HG03457 (cell line): Measurements from ENCODE around the gene DICER1.

Experiments used
- ATAC-seq: cut with Tn5 transposase; IDR thresholded peaks from one replicate; pipeline ENCODE4 v1.9.1; 2021; ENCODE audit warnings: moderate number of reproducible peaks; ENCODE audit not compliant: unreplicated experiment

The DICER1 gene

DNA sequence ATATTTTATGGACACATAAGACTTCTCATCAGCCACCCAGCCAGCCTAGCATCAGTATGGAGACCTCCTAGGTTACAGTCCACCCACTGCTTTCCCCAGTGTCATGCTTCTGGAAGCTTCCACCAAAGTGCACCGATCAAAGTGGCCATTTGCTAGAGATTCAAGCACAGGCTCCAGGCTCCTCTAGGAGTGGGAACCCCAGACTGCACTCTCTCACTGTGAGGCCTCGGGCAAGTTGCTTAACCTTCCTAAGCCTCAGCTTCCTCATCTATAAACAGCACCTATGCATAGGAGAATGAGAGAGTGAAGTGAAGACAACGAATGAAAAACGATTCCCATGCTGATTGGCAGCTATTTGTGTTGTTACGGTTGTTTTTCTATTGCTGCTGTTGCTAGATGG is 94.4 kb downstream of the DICER1 start:
- no peak for ATAC-seq

DNA sequence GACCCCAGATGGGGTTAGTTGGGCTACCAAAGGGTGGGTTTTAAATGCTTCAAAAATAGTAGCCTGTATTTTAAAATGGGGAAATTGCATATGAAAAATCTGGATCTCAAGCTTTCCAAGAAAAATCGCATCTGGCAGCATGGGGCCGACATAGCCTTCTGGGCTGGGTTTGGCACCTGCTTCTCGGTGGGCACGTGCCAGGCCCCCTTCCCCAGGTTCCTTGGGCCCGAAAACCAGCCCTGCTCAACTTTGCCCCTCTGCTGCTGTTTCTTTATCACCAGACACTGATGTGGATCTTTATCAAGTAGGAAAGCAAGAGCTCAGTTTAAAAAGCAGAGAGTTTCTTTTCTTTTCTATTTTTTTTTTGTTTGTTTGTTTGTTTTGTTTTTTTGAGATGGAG is 95.1 kb downstream of the DICER1 start:
- no peak for ATAC-seq

DNA sequence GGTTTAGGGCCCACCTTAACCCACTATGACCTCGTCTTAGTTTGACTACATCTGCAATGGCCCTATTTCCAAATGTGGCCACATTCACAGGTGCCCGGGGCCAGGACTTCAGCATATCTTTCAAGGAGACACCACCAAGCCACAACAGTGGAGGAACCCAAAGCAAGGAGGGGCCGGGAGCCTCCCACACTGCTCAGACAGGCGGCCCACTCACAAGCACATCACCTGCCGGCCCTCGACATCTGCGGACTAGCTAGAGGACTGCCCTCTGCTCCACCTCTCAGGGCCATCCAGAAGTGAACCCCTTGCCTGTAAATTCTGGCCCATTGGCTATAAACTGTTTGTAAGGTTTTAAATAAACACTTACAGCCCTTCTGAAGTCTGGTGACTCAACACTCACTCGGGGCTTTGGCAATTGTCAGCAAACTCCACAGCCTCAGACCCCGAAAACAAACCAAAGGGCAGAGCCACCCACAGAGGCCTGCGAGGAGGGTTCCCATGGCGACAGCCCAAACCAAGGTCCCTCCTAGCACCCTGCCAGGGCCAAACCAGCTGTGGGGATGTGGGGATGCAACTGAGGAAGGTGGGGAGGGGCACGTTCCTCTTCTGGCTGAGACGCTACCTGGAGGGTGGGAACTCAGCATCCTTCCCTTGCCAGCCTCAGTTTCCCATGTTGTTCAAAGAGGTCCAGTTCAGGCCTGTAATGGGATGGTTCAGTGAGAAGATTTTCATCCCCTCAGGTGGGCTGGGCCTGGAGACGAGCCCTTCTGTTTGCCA is 95.8 kb downstream of the DICER1 start:
- ATAC-seq, result no peak

DNA sequence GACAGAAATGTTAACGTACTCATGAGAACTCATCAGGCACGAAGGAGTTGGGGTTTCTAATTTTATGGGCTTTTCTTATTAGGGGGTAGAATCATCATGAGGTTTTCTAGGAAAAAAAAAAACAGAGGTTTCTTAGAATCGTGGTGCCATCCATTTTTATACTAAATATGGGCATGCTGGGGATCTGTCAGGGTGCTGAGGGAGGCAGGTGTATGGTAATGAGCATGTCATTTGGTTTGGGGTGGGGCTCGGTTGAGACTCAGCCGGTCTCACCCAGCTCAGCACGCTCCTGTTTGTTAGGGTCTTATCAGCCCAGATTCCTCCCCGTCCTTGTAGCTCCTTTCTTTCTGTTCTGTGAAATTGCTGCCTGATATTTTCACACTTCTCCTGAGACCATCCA is 98.2 kb downstream of the DICER1 start:
- ATAC-seq, result no peak

DNA sequence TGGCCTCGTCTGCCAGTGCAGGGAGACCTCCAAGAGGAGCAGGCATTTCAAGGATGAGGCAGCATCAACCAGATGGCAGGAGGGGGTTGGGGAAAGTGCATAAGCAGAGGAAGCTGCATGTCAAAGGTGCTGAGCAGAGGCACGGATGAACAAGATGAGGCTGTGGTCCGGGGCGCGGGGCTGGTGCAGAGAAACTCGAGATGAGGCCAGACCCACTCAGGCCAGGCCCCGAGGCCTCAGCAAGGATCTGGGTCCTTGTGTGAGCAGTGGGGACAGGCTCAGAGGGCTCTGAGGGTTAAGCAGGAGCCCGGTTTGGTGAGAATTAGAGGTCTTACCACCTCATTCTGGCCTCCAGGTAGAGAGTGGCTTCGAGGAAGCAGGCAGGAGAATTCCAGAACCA is 98.8 kb downstream of the DICER1 start:
- no peak for ATAC-seq

DNA sequence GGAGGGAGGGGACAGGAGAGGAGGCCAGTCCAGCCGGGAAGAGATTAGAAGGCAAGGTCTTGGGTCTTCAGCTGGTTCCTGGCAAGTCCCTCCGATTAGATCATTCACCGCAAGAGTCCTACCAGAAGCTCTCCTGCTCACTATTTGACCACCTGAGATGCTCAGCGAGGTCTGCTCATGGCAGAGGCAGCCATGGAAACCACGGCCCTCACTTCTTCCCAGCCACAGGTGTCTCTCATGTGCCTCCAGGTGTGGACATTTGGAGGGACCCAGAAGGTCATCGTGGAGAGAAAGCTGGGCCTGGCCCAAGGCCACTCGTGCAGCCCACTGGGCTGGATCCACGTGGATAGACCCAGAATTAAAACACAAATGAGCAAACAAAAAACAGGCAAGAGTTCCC is 99.5 kb downstream of the DICER1 start:
- no peak for ATAC-seq

DNA sequence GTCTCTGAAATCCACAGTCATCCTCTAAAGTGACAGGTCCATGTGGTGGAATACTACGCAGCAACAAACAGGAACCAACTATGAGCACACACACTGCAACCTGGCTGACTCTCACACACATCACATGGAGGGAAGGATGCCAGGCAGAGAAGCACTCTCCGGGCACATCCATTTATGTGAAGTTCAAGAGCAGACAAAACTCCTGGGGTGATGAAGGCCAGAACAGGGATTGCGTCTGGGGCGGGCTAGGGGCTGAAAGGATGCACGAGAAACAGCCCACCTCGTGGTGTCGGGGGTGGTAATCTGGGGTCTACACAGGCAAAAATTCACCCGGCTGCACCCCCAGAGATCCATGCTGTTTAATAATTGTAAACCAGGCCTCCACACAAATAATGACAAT is 100.2 kb downstream of the DICER1 start:
- ATAC-seq, result no peak

DNA sequence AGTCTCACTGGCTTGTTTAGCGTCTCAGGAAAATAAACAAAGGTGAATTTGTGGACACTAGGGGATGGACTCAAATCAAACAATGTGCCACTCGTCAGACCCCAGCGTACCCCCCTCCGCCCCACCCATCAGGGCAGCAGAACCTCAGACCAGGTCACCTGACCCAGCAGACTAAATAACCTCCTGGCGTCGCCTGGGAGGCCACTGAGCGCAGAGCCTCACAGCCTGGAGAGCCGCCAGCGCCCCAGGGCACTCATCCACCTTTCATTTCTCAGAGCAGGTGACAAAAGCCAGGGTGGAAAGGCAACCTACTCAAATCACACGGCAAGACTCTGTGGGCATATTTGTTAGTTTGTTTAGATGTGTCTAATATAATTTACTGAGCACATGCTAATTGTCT is 100.9 kb downstream of the DICER1 start:
- ATAC-seq, result no peak

DNA sequence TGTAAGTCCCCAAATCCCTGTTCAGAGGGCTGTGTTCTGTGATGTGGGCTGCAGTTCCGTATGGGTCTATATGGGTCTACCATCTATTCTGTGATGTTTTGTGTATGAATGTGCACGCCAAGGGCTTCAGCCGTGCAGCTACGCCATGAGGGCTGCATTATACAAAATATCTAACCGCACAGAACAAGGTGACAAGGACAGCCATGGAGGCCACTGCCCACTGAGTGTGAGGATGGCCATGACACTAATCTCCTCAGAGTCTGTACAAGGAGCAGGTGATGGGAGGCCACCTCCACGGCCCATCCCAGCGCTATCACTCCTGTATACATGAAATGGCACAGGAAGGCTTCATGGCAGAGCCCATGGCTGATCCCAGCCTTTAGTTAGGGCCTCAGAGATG is 102.0 kb downstream of the DICER1 start:
- no peak for ATAC-seq

DNA sequence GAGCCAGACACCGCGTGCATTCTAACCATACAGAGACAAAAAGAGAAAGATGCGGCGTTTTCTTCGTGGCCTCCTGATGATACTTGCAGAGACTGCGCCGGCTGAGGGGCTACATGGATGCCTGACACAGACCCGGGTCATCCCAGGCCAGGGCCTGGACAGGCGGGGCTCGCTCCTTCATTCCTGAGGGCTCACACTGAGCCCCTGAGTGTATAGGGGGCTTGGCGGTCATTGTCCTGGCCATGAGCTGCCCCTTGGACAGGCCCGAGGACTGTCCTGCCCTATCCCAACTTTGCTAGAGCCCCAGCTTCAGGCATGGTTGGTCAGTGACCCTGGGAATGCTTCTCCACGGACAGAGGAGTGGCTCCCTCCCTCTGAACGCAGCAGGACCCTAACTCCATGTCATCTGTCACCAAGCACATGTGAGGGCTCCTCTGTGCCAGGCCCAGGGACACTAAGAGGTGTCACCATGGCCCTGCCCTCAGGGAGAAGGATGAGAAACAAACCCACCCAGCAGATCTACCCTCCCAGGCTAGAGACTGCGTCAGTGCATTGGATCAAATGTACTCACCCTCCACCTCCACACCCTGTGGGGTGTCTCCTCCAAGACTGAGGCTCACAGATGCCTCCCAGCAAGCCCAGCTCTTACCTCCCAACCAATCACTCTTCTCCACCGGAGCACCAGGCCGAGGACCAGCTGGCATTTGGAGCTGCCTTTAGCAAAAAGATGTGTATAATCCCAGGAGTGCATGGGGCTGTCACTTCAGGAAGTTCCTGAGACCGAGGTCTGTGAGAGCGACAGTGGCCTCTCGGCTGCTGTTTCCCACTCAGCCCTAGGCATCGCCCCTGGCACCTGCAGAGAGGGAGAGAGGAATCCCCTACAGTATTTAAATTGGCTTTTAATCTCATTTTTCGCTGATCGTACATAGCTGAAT is 102.7 kb downstream of the DICER1 start:
- no peak for ATAC-seq

DNA sequence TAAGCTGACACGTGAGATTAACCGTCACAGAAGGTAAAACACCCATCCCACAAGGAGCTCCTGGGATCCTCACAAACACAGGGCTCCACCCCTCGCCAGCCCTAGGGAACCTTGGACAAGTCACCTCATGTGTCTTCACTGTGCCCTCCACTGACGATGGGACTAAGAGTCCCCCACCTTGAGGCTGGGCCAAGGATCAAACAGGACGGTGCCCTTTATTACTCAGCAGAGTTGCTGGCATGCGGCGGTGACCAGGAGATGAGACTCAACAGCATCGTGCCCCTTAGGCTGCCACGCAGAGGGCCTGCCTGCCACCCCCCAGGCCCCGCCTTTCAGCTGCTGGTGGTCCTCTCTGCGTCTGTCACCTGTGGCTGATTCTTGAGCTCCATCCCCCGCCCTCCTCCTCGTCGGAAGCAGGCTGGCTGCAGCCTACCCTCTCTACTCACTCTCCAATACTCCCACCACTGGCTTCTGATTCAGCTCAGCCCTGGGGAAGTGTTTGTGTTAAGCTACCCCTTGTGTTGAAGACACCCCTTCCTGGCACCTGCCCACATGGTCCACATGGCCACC is 105.2 kb downstream of the DICER1 start:
- no peak for ATAC-seq

DNA sequence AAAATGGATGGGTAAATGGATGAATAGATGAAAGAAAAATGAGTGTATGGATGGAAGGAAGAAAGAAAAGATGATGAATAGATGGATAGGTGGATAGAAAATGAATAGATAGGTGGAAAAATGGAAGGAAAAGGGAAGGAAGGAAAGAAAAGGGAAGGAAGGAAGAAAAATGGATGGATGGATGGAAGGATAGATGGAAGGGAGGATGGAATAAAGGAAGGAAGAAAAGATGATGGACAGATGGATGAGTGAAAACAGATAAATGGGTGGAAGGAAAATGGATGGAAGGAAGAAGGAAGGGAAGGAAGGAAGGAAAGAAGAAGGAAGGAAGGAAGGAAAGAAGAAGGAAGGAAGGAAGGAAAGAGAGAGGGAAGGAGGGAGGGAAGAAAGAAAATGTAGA is 107.4 kb downstream of the DICER1 start:
- no peak for ATAC-seq

DNA sequence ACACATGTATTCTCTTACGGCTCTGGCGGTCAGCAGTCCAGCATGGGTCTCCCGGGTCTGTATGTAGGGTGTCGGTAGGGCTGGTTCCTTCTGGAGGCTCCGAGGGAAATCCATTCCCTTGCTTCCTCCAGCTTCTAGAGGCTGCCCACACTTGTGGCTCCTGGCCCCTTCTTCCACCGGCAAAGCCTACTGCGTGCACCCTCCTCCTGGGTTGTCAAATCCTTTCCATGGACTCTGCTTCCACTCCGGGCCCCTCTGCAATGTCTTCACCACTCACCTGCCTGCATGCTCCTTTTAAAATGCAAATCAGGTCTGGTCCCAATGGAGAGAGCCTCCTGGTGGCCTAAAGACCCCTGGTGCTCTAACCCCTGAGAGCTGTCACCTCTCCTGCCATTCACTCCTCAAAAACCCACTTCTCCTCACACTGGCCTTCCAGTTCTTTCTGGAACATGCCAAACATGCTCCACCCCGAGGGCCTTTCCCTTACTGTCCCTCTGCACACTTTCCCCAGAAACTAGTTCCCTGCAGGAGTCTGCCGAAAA is 108.5 kb downstream of the DICER1 start:
- no peak for ATAC-seq

DNA sequence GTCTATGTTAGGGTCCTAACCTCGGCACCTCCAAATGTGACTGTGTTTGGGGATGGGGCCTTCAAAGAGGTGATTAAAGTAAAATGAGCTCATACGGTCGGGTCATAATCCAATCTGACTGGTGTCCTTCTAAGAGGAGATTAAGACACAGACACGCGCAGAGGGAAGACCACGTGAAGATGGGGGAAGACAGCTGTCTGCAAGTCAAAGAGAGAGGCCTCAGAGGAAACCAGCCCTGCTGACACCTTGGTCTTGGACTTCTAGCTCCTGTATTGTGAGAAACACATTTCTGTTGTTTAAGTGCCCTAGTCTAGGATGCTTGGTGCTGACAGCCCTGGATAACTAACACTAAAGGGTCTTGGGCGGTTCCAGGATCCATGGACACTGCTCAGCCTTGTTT is 109.6 kb downstream of the DICER1 start:
- no peak for ATAC-seq

DNA sequence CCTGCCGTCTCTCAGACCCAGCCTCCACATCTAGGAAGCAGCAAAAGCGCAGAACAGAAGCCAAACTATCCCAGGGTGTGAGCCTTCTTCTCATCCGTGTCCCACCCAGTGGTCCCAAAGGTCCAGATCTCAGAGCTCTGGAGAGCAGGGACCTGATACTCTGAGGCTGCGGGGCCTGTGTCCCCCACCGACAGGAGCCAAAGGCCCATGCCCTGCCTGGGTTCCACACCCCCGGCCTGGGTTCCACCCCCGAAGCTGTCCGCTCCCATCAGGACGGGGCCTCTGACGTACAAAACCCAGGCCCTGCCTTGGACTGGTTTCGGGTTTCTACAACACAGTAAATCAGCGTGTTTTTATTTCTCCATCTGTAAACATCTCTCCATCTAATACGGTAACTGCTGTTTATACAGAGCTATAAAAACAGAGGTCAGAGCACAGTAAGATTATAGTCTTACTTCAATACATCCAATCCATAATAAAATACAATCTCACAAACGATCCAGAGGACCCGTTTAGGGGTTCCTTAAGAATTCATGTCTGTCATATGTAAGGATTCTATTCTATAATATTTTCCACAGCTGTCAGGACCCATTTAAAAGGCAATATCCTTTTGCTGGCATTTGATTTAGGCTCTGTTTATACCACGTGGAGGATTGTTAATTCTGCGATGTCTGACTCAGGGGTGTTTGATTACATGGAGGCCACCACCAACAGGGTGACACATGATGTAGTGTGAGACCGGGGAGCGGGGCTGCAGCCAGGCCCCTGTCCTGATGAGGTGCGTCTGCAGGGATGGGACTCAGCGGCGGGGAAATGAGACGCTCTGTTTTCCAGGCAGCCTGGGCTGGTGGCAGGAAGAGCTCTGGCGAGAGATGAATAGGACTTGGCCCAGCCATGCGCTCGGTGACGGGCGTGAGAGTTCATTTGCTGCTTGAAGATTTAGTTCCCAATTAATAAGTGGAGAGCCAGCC is 110.3 kb downstream of the DICER1 start:
- ATAC-seq, result no peak

DNA sequence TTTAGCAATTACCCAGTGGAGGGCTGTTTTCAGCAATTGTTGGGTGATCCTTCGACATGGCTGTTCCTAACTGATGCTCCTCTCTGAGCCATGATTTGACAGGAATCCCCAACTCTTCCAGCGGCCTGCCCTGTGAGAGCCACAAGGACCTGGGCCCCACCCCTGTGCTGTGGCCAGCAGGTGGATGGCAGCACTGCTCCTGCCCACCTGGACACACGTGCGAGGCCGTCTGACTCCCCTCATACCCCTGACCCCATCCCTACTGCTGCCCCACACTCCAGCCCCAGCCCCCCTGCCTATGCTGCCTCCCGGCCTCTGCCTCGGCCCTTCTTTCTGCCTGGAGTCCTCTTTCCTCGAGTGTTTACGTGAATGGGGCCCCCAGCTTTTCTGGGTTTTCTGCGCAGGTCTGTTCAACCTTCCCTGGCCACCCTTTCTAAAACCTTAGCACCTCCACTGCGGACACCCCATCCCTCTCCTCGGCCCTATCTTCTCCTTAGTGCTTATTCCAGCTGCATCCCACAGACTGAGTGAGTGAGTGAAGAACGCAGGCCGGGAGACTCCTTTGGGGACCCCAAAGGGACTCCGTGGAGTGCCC is 111.4 kb downstream of the DICER1 start:
- no peak for ATAC-seq

DNA sequence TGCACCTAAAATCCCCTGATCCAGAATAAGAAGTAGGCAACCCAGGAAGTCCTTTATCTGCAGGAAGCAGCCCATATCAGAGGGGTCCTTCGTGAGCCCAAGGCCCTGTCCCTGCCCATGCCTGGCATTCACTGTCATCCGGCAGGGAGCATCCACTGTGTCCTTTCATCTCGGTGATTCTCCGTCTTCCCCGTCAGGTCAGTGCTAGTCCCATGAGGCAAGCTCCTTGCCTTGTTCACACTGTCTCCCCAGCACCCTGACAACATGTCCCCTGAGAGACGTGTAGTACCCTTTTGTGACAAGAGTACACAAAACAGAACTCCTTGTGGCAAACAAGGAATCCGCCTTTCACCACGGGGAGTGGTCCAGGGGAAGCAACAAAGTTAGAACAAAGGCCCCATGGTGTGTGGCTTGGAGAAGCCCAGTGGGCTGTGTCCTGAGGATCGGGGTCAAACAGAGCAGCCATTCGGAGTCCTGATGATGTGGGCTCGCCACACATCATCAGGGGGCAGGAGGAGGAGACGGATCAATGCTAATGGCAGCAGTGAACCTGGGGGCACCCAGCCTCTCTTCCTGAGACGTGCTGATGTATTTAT is 112.1 kb downstream of the DICER1 start:
- no peak for ATAC-seq

DNA sequence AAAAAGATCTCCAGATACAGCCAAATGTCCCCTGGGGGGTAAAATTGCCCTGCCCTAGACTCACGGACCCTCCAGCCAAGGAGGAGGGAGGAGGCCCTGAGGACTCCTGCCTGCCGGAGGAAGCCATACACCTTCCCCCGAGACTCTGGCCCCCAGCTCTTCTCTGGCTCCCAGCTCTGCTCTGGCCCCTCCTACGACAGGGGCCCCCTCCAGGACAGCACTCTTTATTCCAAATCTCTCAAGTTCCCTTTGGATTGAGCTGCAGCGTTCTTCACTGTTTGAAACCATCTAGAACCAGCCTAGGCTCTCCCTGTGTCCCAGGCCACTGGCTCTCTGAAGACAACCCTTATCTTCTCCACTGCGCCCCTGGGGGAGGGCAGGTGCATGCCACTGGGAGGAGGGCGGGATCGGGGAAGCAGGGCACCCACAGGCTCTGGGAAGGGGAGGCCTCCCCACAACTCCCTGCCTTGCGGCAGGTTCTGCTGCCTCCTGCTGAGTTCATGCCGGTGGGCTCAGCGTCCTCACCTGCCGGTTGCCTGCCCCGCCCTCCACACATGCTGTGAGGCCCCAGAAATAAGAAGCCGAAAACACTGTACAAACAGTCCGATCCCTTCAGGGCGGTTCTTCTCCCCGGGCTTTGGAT is 112.7 kb downstream of the DICER1 start:
- no peak for ATAC-seq
